Measurements from ENCODE around the gene CPHXL2.

DNA sequence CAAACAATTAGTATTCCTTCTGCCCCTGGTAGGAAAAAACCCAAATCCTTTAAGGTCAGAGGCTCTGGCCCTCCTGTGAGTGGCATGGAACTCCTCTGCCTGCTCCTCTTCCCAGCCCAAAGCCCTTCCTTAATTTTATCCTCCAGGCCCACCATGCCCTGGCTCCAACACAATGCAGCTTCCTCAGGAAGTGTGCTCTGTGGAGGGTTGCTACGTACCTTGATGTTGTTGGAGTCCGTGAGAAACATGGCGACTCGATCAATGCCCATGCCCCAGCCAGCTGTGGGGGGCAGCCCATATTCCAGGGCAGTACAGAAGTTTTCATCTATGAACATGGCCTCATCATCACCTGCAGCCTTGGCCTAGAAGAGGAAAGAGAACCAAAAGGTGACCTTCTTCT is 48.5 kb downstream of the CPHXL2 start:
- TF ChIP-seq, protein P1, sequence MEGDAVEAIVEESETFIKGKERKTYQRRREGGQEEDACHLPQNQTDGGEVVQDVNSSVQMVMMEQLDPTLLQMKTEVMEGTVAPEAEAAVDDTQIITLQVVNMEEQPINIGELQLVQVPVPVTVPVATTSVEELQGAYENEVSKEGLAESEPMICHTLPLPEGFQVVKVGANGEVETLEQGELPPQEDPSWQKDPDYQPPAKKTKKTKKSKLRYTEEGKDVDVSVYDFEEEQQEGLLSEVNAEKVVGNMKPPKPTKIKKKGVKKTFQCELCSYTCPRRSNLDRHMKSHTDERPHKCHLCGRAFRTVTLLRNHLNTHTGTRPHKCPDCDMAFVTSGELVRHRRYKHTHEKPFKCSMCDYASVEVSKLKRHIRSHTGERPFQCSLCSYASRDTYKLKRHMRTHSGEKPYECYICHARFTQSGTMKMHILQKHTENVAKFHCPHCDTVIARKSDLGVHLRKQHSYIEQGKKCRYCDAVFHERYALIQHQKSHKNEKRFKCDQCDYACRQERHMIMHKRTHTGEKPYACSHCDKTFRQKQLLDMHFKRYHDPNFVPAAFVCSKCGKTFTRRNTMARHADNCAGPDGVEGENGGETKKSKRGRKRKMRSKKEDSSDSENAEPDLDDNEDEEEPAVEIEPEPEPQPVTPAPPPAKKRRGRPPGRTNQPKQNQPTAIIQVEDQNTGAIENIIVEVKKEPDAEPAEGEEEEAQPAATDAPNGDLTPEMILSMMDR (conservative IDR thresholded peaks at IDR 0.05 in 1 of 2, IDR thresholded peaks at IDR 0.05 in 1 of 2; ENCODE audit: low read depth in 1 of 2, low read length in 2 of 2) = no peak
- no peak for TF ChIP-seq EZH2 (IDR thresholded peaks at IDR 0.05; ENCODE audit: low read length, missing control alignments)
